GM18511 (cell line): ENCODE measurements around the gene KDSR.

Experiments used
- ATAC-seq: cut with Tn5 transposase; IDR thresholded peaks from one replicate; pipeline ENCODE4 v1.9.1; 2021; ENCODE audit warnings: mild to moderate bottlenecking, moderate library complexity; ENCODE audit not compliant: unreplicated experiment

Gene KDSR

DNA sequence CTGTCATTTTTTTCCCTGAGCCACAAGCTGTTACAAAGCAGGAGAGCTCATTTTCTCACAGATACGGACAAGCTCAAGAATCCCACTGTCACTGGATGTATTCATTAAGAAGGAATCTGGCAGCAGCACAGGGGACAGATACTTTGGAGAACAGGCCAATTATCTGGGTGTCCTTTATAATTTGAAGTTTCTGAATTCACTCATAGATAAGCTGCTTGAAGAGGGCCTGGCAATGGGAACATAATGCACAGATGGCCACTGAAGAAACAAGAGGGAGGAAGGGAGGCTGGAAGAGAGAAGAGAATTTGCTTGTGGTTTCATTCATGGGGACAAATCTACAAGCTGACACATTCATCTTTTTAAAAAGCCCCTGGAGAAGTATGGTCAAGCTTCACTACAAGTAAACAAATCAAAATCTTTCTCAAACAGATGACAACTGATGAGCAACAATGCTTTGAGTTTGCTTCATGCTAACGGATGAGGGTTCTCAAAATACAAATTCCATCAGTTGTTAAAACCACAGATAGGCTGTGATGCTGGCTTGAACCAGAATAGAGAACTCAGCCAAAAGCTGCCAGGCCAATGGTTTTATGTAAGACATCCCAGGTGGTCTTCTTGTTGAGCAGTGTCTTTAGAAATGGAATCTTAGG lies 59.3 kb downstream of the KDSR start:
- ATAC-seq = no peak

DNA sequence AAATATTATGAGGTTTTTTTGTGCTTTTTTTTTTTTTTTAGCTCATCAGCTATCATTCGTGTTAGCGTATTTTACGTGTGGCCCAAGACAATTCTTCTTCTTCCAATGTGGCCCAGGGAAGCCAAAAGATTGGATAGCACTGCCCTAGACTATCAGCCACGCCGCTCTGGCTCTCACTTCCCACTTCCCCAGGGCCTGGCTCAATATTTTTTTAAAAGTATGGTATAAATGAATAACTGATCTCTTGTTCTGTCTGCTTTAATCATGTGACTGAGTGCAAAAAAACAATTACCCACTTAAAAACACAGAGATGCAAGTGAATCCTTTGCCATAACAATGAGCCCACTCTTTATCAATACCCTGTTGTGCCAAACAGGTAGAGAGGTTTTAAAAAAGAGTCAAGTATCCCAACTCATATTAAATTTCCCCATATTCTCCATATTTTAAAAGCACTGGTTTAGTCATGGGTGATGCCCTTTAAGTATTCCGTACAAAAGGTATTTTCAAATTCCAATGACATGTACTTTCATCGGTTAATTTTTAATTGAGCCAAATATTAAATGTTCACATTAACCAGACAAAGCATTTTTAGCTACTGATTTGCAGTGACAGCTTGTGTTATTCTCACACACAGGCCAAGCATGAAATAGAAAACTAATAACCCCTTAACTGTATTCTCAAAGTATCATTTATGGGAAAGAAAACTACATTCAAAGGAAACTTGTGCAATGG lies 60.0 kb downstream of the KDSR start:
- ATAC-seq = no peak

GRCh38 chr18:63306249-63306648 lies 60.8 kb downstream of the KDSR start:
- ATAC-seq = no peak

DNA sequence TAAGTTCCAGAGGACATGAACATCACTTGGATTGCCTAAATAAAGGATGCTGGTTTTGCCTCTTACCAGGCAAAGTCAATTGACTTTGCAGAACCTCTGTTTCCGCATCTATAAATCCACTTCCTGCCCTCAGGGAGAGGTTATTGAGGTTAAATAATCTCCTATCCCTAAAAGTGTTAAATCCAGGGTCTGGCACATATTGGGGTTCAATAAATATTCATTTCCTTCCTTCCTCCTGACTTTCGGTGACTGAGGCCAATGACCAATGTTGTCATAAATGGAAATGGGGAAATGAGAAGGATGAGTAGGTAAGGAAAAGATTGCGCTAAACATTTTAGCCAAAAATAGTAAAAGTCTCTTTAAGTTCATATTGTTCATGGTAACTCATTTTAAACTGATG lies 63.5 kb downstream of the KDSR start:
- no peak for ATAC-seq

- ATAC-seq = no peak
Measured at GRCh38 chr18:63302636-63303405, 64.2 kb downstream of the KDSR start.

DNA sequence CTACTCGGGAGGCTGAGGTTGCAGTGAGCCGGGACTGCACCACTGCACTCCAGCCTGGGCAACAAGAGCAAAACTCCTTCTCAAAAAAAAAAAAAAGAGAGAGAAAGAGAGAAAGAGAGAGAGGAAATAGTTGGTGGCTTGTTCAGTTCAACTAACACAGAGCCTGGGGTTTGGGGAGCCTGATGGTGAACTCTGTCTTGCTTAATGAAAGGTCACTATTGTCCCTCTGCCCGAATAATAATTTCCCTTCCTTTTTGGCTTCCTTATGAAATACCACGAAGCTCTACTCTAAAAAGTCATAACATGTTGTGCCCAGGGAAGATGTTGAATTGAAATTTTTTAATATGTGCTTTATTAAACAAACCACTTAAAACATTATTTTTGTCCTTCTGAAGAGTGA lies 64.8 kb downstream of the KDSR start:
- no peak for ATAC-seq

DNA sequence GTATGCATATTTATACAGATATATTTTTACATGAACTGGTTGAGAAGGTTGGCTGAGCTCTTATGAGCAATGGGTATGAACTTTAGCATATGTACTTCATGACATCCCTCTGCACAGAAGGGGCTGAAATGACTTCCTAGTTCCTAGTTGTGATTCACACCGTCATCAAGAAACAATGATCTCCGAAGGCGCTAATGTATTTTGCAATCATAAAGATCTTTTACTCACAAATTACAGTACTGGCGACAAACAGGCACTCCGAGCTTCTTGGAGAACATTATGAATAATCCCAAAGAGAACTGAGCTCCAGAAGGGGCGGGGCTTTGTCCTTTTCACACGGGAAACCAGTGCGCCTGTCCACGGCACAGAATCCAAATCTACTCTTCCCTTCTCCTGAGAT lies 65.6 kb downstream of the KDSR start:
- no peak for ATAC-seq

DNA sequence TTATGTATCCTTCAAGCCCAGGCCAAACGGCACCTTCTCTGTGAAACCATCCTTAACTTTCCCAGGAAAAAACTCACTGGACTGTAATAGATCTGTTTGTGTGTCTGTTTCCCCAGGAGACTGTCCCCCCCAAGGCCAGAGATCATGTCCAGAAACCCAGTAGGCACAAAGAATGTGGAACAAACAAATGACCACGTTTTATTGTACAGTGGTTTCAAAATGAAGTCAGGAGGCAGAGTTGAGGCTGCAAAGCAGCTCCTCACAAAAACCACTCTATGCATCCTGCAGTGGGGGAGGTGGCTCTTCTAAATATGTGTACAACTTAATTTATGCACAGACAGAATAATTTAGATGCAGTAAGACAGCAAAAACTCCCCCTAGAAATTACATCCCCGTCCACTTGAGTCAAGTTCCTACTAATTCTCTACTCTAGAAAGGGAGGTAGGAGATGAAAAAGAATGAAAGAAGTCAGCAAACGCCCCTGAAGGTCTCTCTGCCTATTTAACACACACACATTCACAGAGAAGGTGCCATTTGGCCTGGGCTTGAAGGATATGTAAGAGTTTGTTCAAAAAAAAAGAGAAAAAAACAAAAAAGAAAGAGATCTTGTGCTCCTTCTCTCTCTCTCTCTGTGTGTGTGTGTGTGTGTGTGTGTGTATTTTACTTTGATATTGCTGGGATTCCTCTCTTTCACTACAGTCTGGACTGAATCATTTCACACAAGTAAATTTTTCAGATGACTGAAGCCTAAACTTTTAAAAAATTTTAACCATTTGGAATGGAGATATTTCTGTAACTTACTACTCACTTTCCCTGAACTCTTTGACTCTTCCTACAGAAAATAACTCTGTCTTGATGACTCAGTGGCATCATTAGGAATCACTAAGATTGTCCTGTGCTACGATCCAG lies 66.9 kb downstream of the KDSR start:
- peak; percentile 80 for ATAC-seq

DNA sequence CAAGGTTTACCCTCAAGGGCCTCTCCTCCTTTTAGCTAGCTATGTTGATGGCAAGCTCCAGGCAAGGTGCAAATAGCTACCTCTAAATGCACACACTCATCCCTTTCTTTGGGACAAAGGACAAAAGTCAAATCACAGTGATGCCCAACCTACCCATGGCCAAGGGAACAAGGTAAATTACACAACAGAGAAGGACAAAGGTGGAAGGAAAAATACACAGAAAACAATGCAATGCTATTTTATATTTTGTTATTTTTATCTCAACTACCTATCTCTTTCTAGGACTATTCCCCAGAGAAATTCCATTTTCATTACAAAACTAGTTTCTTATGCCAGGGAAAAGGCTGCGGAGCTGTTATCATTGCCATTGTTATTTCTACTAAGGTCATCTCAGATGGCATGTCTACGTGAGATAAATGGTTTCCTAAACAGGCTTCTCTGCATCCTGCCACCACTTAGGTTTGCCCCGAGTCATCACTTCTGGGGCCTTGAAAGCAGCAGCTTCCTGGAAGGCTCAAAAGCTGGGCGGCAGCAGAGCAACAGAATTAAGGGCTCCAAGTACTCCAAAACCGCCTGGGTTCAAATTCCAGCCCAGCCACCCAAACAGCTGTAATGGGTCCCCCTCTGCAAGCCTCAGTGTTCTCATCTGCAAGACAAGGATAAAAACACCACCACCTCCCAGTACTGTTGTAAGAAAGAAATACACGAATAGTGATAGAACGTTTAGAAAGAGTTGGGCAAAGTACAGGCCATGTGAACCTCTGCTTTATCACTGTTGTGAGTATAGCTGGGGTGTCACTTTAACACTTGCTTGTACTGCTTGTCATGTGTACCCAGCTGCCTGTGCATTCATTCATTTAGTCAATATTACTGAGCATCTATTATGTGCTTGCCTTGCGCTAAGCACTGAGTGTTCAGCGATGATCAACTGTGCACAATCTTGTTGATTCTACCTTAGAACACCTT lies 68.3 kb downstream of the KDSR start:
- no peak for ATAC-seq

DNA sequence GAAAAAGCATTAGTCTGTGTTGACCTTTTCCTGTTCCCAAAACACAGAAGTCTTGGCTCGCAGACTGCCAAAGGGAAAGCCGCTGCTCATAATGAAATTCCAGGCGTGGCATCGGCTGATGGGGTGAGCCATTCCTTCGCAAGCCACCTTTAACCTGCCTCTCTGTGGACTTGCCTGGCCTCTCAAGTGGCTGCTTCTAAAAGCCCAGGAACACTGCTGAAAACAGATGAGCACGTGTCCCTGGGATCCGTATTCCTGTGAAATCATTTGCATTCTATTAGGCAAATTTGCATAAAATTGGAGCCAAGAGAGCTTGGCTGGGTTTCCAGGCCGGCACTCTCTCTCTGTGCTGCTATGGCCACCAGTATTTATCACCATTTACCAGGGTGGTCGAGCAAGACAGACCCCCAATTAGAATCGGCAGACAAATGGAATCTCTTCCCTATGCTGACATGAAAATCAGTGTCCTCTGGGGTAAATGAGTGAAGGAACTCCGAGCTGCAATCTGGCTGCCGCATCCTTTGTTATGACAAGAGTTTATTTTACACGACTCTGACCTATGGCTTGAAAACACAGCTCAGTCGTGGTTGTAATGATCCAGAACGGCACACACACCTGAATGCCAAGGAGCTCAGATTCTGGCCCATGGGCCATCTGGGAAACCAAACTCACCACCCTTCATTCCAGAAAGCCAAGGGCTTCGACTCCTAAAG lies 69.2 kb downstream of the KDSR start:
- no peak for ATAC-seq

- no peak for ATAC-seq
Measured at GRCh38 chr18:63293935-63294334, 73.1 kb downstream of the KDSR start.

- peak; percentile 82 for ATAC-seq
Measured at GRCh38 chr18:63292831-63293683, 73.9 kb downstream of the KDSR start.

GRCh38 chr18:63291278-63291677 lies 75.7 kb downstream of the KDSR start:
- no peak for ATAC-seq

- ATAC-seq = no peak
Measured at GRCh38 chr18:63290821-63291200, 76.2 kb downstream of the KDSR start.

DNA sequence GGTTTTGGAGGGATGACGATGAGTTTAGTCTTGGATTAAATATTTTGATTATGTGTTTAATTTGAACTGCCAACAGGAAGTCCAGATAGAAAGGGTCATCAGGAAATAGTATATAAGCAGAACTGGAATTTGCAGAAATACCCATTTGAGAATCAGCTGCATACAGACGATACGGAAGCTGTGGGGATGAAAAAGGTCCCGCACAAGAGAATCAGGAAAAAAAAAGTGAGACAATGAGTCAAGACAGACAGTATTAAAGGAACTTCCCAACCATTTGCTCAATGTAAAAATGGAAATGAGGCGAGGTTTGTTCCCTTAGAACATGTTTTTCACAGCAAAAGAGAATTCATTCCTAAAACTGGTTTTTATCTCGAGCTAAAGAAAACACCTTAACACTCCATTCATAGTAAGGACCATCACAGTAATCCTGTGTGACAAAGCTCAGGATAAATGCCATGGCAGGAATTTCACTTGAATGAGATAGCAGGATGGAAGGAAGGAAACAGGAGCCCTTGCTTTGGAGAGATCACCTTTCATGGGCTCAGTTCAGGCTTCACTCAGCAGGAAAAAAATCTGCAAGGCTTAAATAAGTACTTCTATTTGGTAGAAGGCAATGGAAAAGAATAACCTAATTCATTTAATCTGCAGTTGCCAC lies 76.7 kb downstream of the KDSR start:
- no peak for ATAC-seq

DNA sequence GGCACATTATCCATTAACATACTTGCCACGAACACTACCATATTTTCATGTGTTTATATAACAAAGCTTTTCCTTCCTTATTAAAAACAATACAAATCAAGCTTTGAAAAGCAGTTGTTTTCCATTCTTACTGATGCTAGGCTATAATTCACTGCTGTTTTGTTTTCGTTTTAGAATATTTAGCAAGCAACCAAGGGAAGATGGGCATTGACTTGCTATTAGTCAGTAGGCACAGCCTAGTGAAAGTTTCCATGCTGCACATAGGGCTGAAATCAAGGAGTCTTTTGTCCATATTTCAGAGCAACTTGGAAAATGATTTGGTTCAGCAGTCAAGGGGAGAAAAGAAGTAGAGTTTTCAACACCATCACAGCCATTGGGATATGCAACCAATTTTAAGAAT lies 78.7 kb downstream of the KDSR start:
- no peak for ATAC-seq

GRCh38 chr18:63287691-63288220 lies 79.2 kb downstream of the KDSR start:
- no peak for ATAC-seq

- ATAC-seq = no peak
Measured at GRCh38 chr18:63286926-63287325, 80.1 kb downstream of the KDSR start.
